Mucosa of rectum (tissue), 2 donors: Measurements from ENCODE around the gene CYCS.

Experiments
- H3K27ac ChIP-seq, 2 donors: one replicate each; pipeline ENCODE4 v1.7.0; 2013; ENCODE audit warnings: inconsistent platforms in 2 of 2, low read depth in 2 of 2, low read length in 2 of 2
- H3K27me3 ChIP-seq, 2 donors: one replicate each; pipeline ENCODE4 v1.7.0; 2013; ENCODE audit warnings: low read length in 2 of 2; ENCODE audit not compliant: control insufficient read depth in 2 of 2, insufficient read depth in 2 of 2
- H3K36me3 ChIP-seq, 2 donors: one replicate each; pipeline ENCODE4 v1.7.0; 2013; ENCODE audit warnings: low read length in 2 of 2; ENCODE audit not compliant: control insufficient read depth in 2 of 2, insufficient read depth in 2 of 2
- H3K4me1 ChIP-seq, 2 donors: one replicate each; pipeline ENCODE4 v1.7.0; 2013; ENCODE audit warnings: low read length in 2 of 2, mild to moderate bottlenecking in 1 of 2; ENCODE audit not compliant: control insufficient read depth in 2 of 2, insufficient read depth in 2 of 2
- H3K4me3 ChIP-seq, 2 donors: one replicate each; pipeline ENCODE4 v1.7.0; 2013; ENCODE audit warnings: low read length in 2 of 2
- H3K9ac ChIP-seq, 2 donors: one replicate each; pipeline ENCODE4 v1.7.0; 2013; ENCODE audit warnings: low read length in 2 of 2, low read depth in 1 of 2, mild to moderate bottlenecking in 1 of 2
- H3K9me3 ChIP-seq, 2 donors: one replicate each; pipeline ENCODE4 v1.7.0; 2013; ENCODE audit warnings: low read length in 2 of 2; ENCODE audit not compliant: control insufficient read depth in 2 of 2
- donor health status: healthy.
- donor health status: Normal muscosa, but diverticular disease.

The CYCS gene

DNA sequence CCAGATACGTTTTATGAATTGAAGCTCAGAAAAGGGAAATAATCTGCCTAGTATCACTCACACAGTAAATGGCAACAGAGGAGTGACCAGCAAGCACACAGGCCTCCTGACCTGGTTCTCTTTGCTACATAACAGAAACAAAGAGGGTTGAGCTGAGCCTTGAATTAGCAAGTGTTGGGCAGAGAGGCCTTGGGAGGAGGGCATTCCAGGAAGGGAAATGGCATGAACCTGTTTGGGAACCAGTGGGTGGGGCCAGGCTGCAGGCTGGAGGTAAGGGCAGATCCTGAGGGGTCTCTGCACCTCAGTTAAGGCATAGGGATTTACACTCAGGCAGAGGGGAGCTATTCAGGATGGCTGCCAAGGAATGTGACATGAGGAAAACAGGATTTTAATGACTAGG is 24.8 kb upstream of the CYCS start:
- no peak overlapping the region for H3K9ac ChIP-seq
- no peak overlapping the region for H3K27ac ChIP-seq
- peaks cover 3 to 9% of the 10 kb centered on the region in 2 donors for H3K4me1 ChIP-seq
- no peaks in the 10 kb centered on the region for H3K9me3 ChIP-seq
- no peak overlapping the region for H3K4me3 ChIP-seq
- no peaks in the 10 kb centered on the region for H3K27me3 ChIP-seq
- H3K36me3 ChIP-seq = peaks cover 11% of the 10 kb centered on the region in 2 donors

GRCh38 chr7:25148772-25149575 is 23.9 kb upstream of the CYCS start:
- Histone ChIP-seq H3K36me3 (peaks cover 4 to 8% of the 10 kb centered on the region in 2 donors), H3K9ac (no peak overlapping the region), H3K27me3 (no peaks in the 10 kb centered on the region), H3K27ac (no peak overlapping the region), H3K9me3 (no peaks in the 10 kb centered on the region), H3K4me3 (no peak overlapping the region), H3K4me1 (peaks cover 3 to 9% of the 10 kb centered on the region in 2 donors)

- Histone ChIP-seq H3K36me3 (no peaks in the 10 kb centered on the region), H3K4me1 (peaks cover 3 to 9% of the 10 kb centered on the region in 2 donors), H3K27ac (no peak overlapping the region)
Observed at GRCh38 chr7:25143763-25144162, 18.7 kb upstream of the CYCS start.

GRCh38 chr7:25139536-25139935 is 14.5 kb upstream of the CYCS start:
- H3K36me3 ChIP-seq = peaks cover 5 to 6% of the 10 kb centered on the region in 2 donors
- no peak overlapping the region for H3K4me3 ChIP-seq
- no peak overlapping the region for H3K27ac ChIP-seq
- H3K27me3 ChIP-seq = no peaks in the 10 kb centered on the region
- H3K4me1 ChIP-seq = peaks cover 0 to 4% of the 10 kb centered on the region in 2 donors
- H3K9ac ChIP-seq = no peak overlapping the region
- no peaks in the 10 kb centered on the region for H3K9me3 ChIP-seq

More at GRCh38 chr7:25143763-25144162, 18.7 kb upstream of the CYCS start:
- no peak overlapping the region for H3K9ac ChIP-seq
- H3K27me3 ChIP-seq = no peaks in the 10 kb centered on the region
- no peak overlapping the region for H3K4me3 ChIP-seq
- H3K9me3 ChIP-seq = no peaks in the 10 kb centered on the region

DNA sequence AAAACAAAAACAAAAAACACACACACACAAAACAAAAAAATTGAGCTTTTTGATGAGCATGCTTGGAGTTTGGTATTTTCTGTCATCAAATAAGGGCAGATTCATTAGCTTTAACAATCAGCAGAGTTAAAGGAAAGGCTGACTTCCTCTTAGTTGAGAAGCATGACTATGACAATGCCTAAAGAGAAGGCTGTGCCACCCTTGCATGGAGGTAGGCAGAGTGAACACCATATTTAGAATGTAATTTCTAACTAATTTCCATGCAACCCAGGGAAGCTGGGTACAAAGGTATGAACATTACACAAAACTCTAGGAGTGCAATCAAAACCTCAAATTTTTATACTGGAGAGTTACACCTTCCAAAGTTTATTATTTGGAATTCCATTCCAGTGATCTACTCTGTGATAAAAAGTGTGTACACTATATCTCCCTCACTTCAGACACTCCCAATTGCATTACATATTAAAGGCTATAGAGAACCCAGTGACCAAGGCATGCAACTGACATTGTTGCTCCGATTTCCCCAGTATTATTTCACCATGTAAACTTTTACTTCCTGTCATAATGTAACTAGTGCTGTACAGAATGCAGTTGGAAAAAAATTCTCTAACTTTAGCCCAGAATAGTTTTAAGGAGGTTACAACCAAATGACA is 9.4 kb upstream of the CYCS start:
- H3K4me3 ChIP-seq = no peak overlapping the region
- no peaks in the 10 kb centered on the region for H3K27me3 ChIP-seq
- H3K9me3 ChIP-seq = no peaks in the 10 kb centered on the region
- H3K27ac ChIP-seq = peak overlapping the region; percentile 38 to 58
- no peak overlapping the region for H3K9ac ChIP-seq
- peaks cover 5 to 6% of the 10 kb centered on the region in 2 donors for H3K36me3 ChIP-seq
- peaks cover 0 to 4% of the 10 kb centered on the region in 2 donors for H3K4me1 ChIP-seq

GRCh38 chr7:25132430-25132829 is 7.4 kb upstream of the CYCS start:
- Histone ChIP-seq H3K9ac (no peak overlapping the region), H3K4me3 (no peak overlapping the region), H3K9me3 (no peaks in the 10 kb centered on the region), H3K27ac (no peak overlapping the region), H3K27me3 (no peaks in the 10 kb centered on the region), H3K4me1 (peaks cover 5 to 8% of the 10 kb centered on the region in 2 donors), H3K36me3 (peaks cover 5 to 6% of the 10 kb centered on the region in 2 donors)

DNA sequence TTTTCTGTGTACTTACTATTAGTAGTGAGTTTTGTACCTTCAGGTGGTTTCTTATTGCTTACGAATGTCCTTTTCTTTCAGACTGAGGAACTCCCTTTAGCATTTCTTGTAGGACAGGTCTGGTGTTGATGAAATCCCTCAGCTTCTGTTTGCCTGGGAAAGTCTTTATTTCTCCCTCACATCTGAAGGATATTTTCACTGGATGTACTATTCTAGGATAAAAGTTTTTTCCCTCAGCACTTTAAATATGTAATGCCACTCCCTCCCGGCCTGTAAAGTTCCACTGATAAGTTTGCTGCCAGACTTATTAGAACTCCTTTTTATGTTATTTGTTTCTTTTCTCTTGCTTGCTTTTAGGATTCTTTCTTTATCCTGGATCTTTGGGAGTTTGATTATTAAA is 1.7 kb upstream of the CYCS start:
- Histone ChIP-seq H3K36me3 (peaks cover 8 to 10% of the 10 kb centered on the region in 2 donors), H3K4me3 (no peak overlapping the region), H3K4me1 (peaks cover 16% of the 10 kb centered on the region in 2 donors), H3K27ac (peak overlapping the region; percentile 60 to 70), H3K9ac (no peak overlapping the region), H3K27me3 (no peaks in the 10 kb centered on the region), H3K9me3 (no peaks in the 10 kb centered on the region)

- peak overlapping the region; percentile 91 to 100 for H3K4me3 ChIP-seq
- peaks cover 16% of the 10 kb centered on the region in 2 donors for H3K4me1 ChIP-seq
- peak overlapping the region; percentile 93 to 100 for H3K9ac ChIP-seq
- peaks cover 18 to 25% of the 10 kb centered on the region in 2 donors for H3K36me3 ChIP-seq
- H3K27me3 ChIP-seq = no peaks in the 10 kb centered on the region
- H3K9me3 ChIP-seq = no peaks in the 10 kb centered on the region
- H3K27ac ChIP-seq = peak overlapping the region; percentile 95 to 96
Observed at GRCh38 chr7:25124465-25125136, 459 bp downstream of the CYCS start.

- no peak overlapping the region for H3K9ac ChIP-seq
- no peaks in the 10 kb centered on the region for H3K9me3 ChIP-seq
- H3K36me3 ChIP-seq = peaks cover 23 to 28% of the 10 kb centered on the region in 2 donors
Observed at GRCh38 chr7:25122373-25122772, 2.7 kb downstream of the CYCS start.

DNA sequence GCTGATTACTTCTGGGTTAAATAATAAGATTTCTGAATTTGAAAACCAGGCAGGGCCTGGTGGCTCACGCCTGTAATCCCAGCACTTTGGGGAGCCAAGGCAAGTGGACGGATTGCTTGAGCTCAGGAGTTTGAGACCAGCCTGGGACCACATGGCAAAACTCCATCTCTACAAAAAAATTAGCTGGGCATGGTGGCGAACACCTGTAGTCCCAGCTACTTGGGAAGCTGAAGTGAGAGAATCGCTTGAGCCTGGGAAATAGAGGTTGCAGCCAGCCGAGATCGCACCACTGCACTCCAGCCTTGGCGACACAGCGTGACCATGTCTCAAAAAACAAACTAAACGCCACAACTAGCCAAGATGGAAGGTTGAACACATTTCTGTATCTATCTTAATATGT is 3.5 kb downstream of the CYCS start:
- Histone ChIP-seq H3K36me3 (peaks cover 23 to 28% of the 10 kb centered on the region in 2 donors), H3K9me3 (no peaks in the 10 kb centered on the region), H3K9ac (no peak overlapping the region), H3K27me3 (no peaks in the 10 kb centered on the region), H3K4me1 (peaks cover 9 to 26% of the 10 kb centered on the region in 2 donors), H3K27ac (no peak overlapping the region), H3K4me3 (no peak overlapping the region)

More at GRCh38 chr7:25122373-25122772, 2.7 kb downstream of the CYCS start:
- Histone ChIP-seq H3K4me1 (peaks cover 11 to 23% of the 10 kb centered on the region in 2 donors), H3K27ac (no peak overlapping the region), H3K27me3 (no peaks in the 10 kb centered on the region), H3K4me3 (no peak overlapping the region)
